ENCODE data around the gene RASGEF1B. TPM values are rescaled to one million over a fixed set of nuclear protein-coding genes. Genes with fewer than 3 reads are reported as not detected.
A peak's percentile ranks its signal among the peaks of the same experiment; 100 is the strongest.

Gene RASGEF1B
- polyA plus RNA-seq, 1 donor from 2014 or later = 17.5 TPM

- H3K4me3 Mint-ChIP-seq = peak overlapping the region in 3 of 4 donors; percentile 1 to 87 (median 66)
- H3K36me3 Mint-ChIP-seq = no peaks in the 10 kb centered on the region
- H3K27ac Mint-ChIP-seq = peak overlapping the region in 2 of 3 donors; percentile 69 to 75
- H3K9me3 Mint-ChIP-seq = no peaks in the 10 kb centered on the region
- H3K4me1 Mint-ChIP-seq = peaks cover 20 to 36% (median 23%) of the 10 kb centered on the region in 3 donors
- H3K27me3 Mint-ChIP-seq = peaks cover 2% of the 10 kb centered on the region
These were observed 34.0 kb upstream of the RASGEF1B start for GRCh38 chr4:81505726-81506125.

DNA sequence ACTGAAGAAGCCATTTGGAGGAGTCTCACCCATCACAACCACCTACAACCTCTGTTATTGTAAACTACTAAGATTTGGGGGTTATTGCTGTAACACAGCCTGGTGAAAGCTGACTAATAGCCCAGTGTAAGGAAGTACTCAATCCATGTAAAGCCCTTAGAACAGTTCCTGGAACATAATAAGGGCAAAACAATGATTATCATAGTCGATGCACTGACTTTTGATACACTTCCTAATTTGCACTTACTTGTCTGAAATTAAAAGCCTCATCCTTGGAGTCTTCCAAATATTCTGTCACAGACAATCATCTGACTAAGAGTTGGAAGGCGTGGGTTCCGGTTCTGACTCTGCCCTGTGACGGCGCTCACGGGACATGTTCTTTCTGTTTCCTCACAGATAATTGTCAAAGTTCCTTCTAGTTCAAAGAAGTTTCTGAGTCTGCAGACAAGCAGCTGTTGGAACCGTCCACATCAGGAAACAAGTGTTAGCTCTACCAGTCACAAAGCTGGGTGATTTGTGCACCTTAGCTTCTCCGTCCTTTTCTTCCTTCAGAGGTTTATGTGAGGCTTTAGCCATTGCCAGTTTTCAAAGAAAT, 33.4 kb upstream of the RASGEF1B start:
- Mint-ChIP-seq H3K4me3 (peak overlapping the region; percentile 1 to 87 (median 46)), H3K4me1 (peaks cover 20 to 29% (median 23%) of the 10 kb centered on the region in 3 donors), H3K9me3 (no peaks in the 10 kb centered on the region), H3K27me3 (peaks cover 2% of the 10 kb centered on the region), H3K36me3 (no peaks in the 10 kb centered on the region), H3K27ac (peak overlapping the region; percentile 69 to 85 (median 75))

DNA sequence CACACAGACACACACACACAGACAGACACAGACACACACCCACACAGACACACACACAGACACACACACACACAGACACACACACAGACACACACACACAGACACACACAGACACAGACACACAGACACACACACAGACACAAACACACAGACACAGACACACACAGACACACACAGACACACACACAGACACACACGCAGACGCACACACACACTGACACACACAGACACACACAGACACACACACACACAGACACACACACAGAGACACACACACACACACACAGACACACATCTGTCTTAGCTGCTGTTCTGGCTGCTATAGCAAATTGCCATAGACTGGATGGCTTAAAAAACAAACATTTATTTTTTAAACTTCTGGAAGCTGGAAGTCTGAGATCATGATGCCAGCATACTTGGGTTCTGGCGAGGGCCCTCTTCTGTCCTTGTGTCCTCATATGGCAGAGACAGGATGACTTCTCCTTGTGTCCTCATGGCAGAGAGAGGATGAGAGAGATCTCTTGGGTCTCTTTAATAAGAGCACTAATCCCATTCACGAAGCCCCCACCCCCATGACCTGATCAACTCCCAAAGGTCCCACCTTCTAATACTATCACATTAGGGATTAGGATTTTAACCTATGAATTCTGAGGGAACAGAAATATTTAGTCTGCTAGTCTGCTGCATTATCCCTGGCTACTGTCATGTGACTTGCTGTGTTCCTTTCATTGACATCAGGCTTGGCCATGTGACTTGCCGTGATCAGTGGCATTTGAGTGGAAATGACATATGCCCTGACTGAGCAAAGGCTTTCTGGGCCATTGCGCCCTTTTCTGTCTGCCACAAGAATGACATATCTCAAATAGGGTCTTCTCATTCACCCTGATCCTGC, 32.7 kb upstream of the RASGEF1B start:
- Mint-ChIP-seq H3K9me3 (no peaks in the 10 kb centered on the region), H3K36me3 (no peaks in the 10 kb centered on the region), H3K4me3 (peak overlapping the region in 2 of 4 donors; percentile 10 to 87), H3K27me3 (peaks cover 2% of the 10 kb centered on the region), H3K27ac (peak overlapping the region; percentile 69 to 85 (median 75)), H3K4me1 (peaks cover 22 to 34% (median 28%) of the 10 kb centered on the region in 3 donors)

DNA sequence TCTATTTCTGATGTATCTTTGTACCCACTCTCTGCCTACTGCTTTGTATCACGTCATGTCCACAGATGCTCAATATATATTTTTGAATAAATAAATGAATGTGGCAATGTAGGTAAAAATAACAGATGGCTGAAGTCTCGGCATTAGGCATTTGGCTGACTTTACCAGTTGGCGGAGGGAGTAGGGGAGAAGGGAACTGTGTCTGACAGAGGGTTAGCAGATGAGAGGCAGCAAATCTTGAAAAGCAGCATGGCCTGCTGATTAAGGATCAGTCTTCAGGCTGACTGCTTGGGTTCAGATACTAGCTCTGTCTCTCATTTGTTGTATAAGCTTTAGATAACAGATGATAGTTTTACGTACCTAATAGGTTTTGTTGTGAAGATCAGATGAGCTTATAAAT, 31.9 kb upstream of the RASGEF1B start:
- H3K27ac Mint-ChIP-seq = peak overlapping the region in 1 of 3 donors; percentile 54
- H3K36me3 Mint-ChIP-seq = no peaks in the 10 kb centered on the region
- peaks cover 22 to 32% (median 25%) of the 10 kb centered on the region in 3 donors for H3K4me1 Mint-ChIP-seq

GRCh38 chr4:81502564-81502963, 30.9 kb upstream of the RASGEF1B start:
- Mint-ChIP-seq H3K27ac (peak overlapping the region in 2 of 3 donors; percentile 48 to 83), H3K9me3 (no peaks in the 10 kb centered on the region), H3K4me1 (peaks cover 22 to 28% (median 24%) of the 10 kb centered on the region in 3 donors), H3K27me3 (peaks cover 2% of the 10 kb centered on the region), H3K4me3 (peak overlapping the region in 1 of 4 donors; percentile 50), H3K36me3 (no peaks in the 10 kb centered on the region)

More for the DNA sequence above, 31.9 kb upstream of the RASGEF1B start:
- Mint-ChIP-seq H3K4me3 (no peak overlapping the region), H3K9me3 (no peaks in the 10 kb centered on the region), H3K27me3 (peaks cover 2% of the 10 kb centered on the region)

GRCh38 chr4:81499840-81500239, 28.1 kb upstream of the RASGEF1B start:
- Mint-ChIP-seq H3K27me3 (no peaks in the 10 kb centered on the region), H3K4me3 (no peak overlapping the region), H3K4me1 (peaks cover 16 to 20% (median 17%) of the 10 kb centered on the region in 3 donors), H3K36me3 (no peaks in the 10 kb centered on the region), H3K27ac (peak overlapping the region in 1 of 3 donors; percentile 6), H3K9me3 (no peaks in the 10 kb centered on the region)

DNA sequence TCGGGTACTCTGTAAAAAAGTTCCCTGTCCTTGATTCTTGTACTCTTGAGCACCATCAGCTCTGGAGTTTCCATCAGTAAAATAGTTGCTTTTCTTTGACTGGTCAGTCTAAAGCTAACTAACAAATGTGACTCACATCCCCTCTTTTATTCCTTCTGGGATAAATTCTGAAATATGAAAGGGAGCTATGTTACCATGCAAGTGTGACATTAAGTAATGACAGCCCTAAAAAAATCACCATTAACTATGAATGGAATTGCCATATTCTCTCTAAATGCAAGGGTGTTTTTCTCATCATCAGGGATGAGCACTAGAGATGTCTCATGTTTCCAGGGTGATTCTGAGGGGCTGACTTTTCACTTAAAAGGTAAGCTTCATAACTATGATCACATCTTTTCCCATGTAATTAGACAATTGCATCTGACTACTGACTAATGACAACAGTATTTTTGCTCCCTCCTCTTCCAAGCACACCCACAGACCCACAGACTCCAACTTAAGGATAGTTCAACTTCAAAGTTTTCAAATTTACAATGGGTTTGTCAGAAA, 26.9 kb upstream of the RASGEF1B start:
- Mint-ChIP-seq H3K9me3 (no peaks in the 10 kb centered on the region), H3K4me1 (peaks cover 19 to 23% (median 22%) of the 10 kb centered on the region in 3 donors), H3K27ac (no peak overlapping the region), H3K27me3 (no peaks in the 10 kb centered on the region), H3K36me3 (no peaks in the 10 kb centered on the region), H3K4me3 (no peak overlapping the region)

GRCh38 chr4:81498046-81498445, 26.3 kb upstream of the RASGEF1B start:
- H3K36me3 Mint-ChIP-seq = no peaks in the 10 kb centered on the region
- no peak overlapping the region for H3K27ac Mint-ChIP-seq

DNA sequence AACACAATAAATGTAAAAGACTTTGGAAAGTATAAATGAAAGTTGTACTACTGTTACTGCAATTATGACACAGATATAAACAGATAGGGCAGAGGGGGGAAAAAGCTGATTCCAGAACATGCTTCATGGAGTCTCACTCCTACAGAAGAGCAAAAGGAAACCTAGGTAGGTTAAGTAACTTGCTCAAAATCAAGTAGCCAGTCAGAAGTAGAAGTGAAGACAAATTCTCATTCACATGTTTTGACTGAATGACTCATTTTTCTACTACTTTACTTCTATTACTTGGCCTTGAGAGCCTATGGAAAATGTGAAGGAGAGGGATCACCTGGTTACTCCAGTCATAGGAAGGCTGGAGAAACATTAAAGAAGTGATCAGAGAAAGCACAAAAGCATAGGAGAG, 23.6 kb upstream of the RASGEF1B start:
- Mint-ChIP-seq H3K4me1 (peaks cover 26 to 37% (median 32%) of the 10 kb centered on the region in 3 donors), H3K27ac (peak overlapping the region in 1 of 3 donors; percentile 5)

More at GRCh38 chr4:81498046-81498445, 26.3 kb upstream of the RASGEF1B start:
- no peak overlapping the region for H3K4me3 Mint-ChIP-seq
- H3K9me3 Mint-ChIP-seq = no peaks in the 10 kb centered on the region
- H3K27me3 Mint-ChIP-seq = no peaks in the 10 kb centered on the region
- H3K4me1 Mint-ChIP-seq = peaks cover 21 to 23% (median 22%) of the 10 kb centered on the region in 3 donors

DNA sequence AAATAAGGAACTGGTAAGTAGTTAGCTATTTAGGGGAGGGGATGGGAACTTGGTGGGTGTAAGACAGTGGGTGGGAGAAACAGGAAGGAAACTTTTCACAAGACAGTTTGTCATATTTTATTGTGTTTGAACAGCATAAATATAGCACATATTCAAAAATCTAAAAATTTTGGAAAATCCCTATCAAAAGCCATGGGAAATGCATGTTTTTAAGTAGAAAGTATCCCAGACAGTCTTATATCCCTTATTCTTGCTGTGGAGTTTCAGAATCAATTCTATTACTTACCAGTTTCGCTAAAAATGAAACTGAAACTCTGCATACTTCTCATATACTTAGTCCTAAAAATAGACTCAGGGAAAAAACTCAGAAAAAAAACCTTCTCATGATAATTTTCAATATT, 22.3 kb upstream of the RASGEF1B start:
- Mint-ChIP-seq H3K4me1 (peaks cover 25 to 36% (median 27%) of the 10 kb centered on the region in 3 donors), H3K9me3 (peaks cover 2 to 3% (median 3%) of the 10 kb centered on the region in 3 donors), H3K4me3 (peak overlapping the region; percentile 30 to 86 (median 72)), H3K27me3 (no peaks in the 10 kb centered on the region), H3K36me3 (no peaks in the 10 kb centered on the region), H3K27ac (peak overlapping the region; percentile 78 to 85 (median 83))

More for the DNA sequence above, 23.6 kb upstream of the RASGEF1B start:
- no peaks in the 10 kb centered on the region for H3K27me3 Mint-ChIP-seq
- H3K9me3 Mint-ChIP-seq = peaks cover 2 to 3% (median 3%) of the 10 kb centered on the region in 3 donors
- H3K36me3 Mint-ChIP-seq = no peaks in the 10 kb centered on the region
- H3K4me3 Mint-ChIP-seq = no peak overlapping the region

GRCh38 chr4:81492606-81493230, 21.0 kb upstream of the RASGEF1B start:
- H3K27ac Mint-ChIP-seq = peak overlapping the region; percentile 9 to 78 (median 62)
- H3K36me3 Mint-ChIP-seq = no peaks in the 10 kb centered on the region
- peaks cover 2 to 3% (median 3%) of the 10 kb centered on the region in 3 donors for H3K9me3 Mint-ChIP-seq
- H3K27me3 Mint-ChIP-seq = no peaks in the 10 kb centered on the region
- peaks cover 25 to 37% (median 27%) of the 10 kb centered on the region in 3 donors for H3K4me1 Mint-ChIP-seq
- H3K4me3 Mint-ChIP-seq = peak overlapping the region in 2 of 4 donors; percentile 10 to 67

- H3K4me3 Mint-ChIP-seq = peak overlapping the region in 3 of 4 donors; percentile 1 to 51 (median 47)
- peaks cover 25 to 37% (median 27%) of the 10 kb centered on the region in 3 donors for H3K4me1 Mint-ChIP-seq
- no peaks in the 10 kb centered on the region for H3K36me3 Mint-ChIP-seq
- peaks cover 2 to 3% (median 3%) of the 10 kb centered on the region in 3 donors for H3K9me3 Mint-ChIP-seq
- H3K27ac Mint-ChIP-seq = peak overlapping the region; percentile 62 to 78 (median 74)
- H3K27me3 Mint-ChIP-seq = no peaks in the 10 kb centered on the region
These were observed 20.2 kb upstream of the RASGEF1B start for GRCh38 chr4:81491943-81492342.

- H3K9me3 Mint-ChIP-seq = peaks cover 2 to 3% (median 3%) of the 10 kb centered on the region in 3 donors
- peaks cover 25 to 35% (median 27%) of the 10 kb centered on the region in 3 donors for H3K4me1 Mint-ChIP-seq
- peak overlapping the region in 2 of 3 donors; percentile 31 to 66 for H3K27ac Mint-ChIP-seq
- no peaks in the 10 kb centered on the region for H3K27me3 Mint-ChIP-seq
- H3K36me3 Mint-ChIP-seq = peaks cover under 1% of the 10 kb centered on the region
- peak overlapping the region in 1 of 4 donors; percentile 72 for H3K4me3 Mint-ChIP-seq
These were observed 18.9 kb upstream of the RASGEF1B start for GRCh38 chr4:81490403-81491160.

DNA sequence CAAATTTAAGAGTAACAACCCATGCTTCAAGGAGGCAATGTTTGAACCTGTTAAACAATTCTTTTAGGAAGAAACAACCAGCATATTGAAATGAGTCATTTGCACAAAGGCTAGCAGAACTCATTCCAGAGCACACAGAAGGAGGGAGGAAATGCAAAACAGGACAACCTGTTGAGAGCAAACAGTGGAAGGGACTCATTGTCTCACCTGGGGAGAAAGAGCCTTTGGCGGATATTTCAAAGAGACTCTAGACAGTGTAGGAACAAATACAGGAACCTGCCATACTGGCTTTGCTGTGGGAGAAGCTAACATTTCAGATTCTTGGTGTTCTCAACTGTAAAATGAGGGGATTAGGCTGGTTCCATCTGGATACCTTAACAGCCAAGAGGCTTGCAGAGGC, 14.8 kb upstream of the RASGEF1B start:
- Mint-ChIP-seq H3K4me1 (peaks cover 9 to 15% (median 9%) of the 10 kb centered on the region in 3 donors), H3K36me3 (peaks cover 2% of the 10 kb centered on the region), H3K27me3 (no peaks in the 10 kb centered on the region), H3K4me3 (no peak overlapping the region), H3K27ac (no peak overlapping the region), H3K9me3 (no peaks in the 10 kb centered on the region)

Measured in IgD-negative memory B cell (primary cell).